ENCODE data around the gene LONP1. TPM values are rescaled to one million over a fixed set of nuclear protein-coding genes. Genes with fewer than 3 reads are reported as not detected.

The LONP1 gene
- total and polyA plus RNA-seq, 2 experiments from 2014 or later: 110 to 151 TPM

DNA sequence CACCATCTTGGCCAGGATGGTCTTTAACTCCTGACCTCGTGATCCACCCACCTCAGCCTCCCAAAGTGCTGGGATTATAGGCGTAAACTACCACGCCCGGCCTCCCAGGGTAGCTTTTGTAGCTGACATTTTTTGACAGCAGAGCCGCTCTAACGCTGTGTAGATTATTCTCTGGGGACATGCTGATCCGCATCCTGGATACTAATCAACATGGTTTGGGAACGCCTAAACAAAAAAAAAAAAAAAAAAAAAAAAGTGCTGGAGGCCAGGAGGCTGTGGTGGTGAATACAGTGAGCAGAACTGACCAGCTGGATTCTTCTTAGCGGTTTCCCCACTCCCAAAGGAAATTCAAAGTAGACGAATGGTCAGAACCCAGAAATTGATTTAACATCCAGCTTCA, 5.1 kb downstream of the LONP1 start:
- H3K27me3 ChIP-seq: no peaks in the 10 kb centered on the region
- H3K4me1 ChIP-seq (ENCODE audit: low read depth): peaks cover 6% of the 10 kb centered on the region
- peaks cover 21% of the 10 kb centered on the region for H3K36me3 ChIP-seq
- TF ChIP-seq, protein P1, sequence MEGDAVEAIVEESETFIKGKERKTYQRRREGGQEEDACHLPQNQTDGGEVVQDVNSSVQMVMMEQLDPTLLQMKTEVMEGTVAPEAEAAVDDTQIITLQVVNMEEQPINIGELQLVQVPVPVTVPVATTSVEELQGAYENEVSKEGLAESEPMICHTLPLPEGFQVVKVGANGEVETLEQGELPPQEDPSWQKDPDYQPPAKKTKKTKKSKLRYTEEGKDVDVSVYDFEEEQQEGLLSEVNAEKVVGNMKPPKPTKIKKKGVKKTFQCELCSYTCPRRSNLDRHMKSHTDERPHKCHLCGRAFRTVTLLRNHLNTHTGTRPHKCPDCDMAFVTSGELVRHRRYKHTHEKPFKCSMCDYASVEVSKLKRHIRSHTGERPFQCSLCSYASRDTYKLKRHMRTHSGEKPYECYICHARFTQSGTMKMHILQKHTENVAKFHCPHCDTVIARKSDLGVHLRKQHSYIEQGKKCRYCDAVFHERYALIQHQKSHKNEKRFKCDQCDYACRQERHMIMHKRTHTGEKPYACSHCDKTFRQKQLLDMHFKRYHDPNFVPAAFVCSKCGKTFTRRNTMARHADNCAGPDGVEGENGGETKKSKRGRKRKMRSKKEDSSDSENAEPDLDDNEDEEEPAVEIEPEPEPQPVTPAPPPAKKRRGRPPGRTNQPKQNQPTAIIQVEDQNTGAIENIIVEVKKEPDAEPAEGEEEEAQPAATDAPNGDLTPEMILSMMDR (IDR thresholded peaks at IDR 0.05; ENCODE audit: low read depth, low read length): no peak
- no peak overlapping the region for H3K27ac ChIP-seq
- no peak for DNase-seq (ENCODE audit: low read depth in 1 of 2, low spot score in 1 of 2)
- no peak overlapping the region for H3K4me3 ChIP-seq
- no peaks in the 10 kb centered on the region for H3K9me3 ChIP-seq (ENCODE audit: low read depth)

DNA sequence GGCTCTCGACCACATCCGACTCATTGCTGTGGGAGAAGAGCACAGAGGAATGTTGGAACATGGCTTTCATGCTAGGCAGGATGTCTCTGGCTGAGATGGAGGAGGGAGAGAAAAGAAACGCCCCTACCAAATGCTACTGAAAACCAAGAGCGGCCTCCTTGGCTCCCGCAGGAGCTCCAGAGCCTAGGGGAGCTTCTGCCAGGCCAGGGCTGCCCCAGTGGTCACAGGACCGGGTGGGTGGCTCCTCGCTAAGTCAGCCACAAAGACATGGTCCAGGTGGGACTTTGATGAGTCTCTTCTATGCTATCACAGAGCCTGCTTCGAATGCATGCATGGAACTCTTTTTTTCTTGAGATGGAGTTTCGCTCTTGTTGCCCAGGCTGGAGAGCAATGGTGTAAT, 6.7 kb downstream of the LONP1 start:
- Histone ChIP-seq H3K4me1 (ENCODE audit: low read depth) (peaks cover under 1% of the 10 kb centered on the region), H3K36me3 (peaks cover 21% of the 10 kb centered on the region), H3K4me3 (no peak overlapping the region), H3K27ac (no peak overlapping the region), H3K9me3 (ENCODE audit: low read depth) (no peaks in the 10 kb centered on the region), H3K27me3 (no peaks in the 10 kb centered on the region)
- no peak for DNase-seq (ENCODE audit: low read depth in 1 of 2, low spot score in 1 of 2)
- TF ChIP-seq, protein P1 (IDR thresholded peaks at IDR 0.05; ENCODE audit: low read depth, low read length): no peak

DNA sequence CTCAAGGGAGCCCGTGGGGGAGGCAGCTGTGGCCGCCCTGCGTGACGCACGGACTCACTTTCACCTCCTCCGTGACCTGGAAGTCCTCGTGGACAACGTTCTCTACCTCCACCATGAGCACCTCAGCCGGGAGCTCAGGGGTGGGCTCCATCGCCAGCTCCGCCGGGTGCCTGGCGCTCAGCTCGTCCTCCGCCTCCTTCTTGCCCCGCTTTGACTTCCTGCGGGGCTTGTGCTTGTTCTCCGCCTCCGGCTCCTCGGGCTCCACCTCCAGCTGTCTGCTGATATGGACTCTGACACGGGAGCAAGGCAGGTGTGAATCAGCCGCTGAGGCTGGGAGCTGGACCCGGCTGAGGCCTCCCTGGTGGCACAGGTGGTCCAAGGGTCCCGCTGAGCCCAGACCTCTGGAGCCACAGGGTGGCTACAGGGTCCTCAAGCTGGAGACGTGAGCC, 8.2 kb downstream of the LONP1 start:
- H3K27me3 ChIP-seq: no peaks in the 10 kb centered on the region
- no peaks in the 10 kb centered on the region for H3K4me1 ChIP-seq (ENCODE audit: low read depth)
- DNase-seq (ENCODE audit: low read depth in 1 of 2, low spot score in 1 of 2): no peak
- no peaks in the 10 kb centered on the region for H3K9me3 ChIP-seq (ENCODE audit: low read depth)
- H3K4me3 ChIP-seq: no peak overlapping the region
- peaks cover 25% of the 10 kb centered on the region for H3K36me3 ChIP-seq
- TF ChIP-seq, protein P1 (IDR thresholded peaks at IDR 0.05; ENCODE audit: low read depth, low read length): no peak
- no peak overlapping the region for H3K27ac ChIP-seq

DNA sequence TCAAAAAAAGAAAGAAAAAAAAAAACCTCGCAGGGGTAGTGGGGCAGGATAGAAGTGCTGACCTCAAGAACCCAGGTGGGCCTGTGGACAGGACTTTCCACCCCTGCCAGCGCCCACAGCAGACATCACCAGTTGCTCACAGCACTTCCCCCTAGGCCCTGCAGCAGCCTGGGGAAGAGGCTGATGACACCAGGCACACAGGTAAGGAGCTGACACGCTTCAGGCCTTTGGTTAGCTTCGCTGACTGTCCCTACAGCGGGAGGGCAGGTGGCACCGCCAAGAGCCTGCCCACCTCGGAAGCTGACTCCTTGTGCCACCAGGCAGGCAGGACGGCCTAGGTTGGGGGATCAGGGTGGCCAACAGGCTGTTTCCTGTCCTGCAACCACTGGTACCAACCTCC, 8.9 kb downstream of the LONP1 start:
- DNase-seq (ENCODE audit: low read depth in 1 of 2, low spot score in 1 of 2): no peak
- Histone ChIP-seq H3K9me3 (ENCODE audit: low read depth) (no peaks in the 10 kb centered on the region), H3K36me3 (peaks cover 31% of the 10 kb centered on the region), H3K4me3 (no peak overlapping the region), H3K27me3 (no peaks in the 10 kb centered on the region), H3K4me1 (ENCODE audit: low read depth) (no peaks in the 10 kb centered on the region), H3K27ac (no peak overlapping the region)
- TF ChIP-seq, protein P1 (IDR thresholded peaks at IDR 0.05; ENCODE audit: low read depth, low read length): no peak

DNA sequence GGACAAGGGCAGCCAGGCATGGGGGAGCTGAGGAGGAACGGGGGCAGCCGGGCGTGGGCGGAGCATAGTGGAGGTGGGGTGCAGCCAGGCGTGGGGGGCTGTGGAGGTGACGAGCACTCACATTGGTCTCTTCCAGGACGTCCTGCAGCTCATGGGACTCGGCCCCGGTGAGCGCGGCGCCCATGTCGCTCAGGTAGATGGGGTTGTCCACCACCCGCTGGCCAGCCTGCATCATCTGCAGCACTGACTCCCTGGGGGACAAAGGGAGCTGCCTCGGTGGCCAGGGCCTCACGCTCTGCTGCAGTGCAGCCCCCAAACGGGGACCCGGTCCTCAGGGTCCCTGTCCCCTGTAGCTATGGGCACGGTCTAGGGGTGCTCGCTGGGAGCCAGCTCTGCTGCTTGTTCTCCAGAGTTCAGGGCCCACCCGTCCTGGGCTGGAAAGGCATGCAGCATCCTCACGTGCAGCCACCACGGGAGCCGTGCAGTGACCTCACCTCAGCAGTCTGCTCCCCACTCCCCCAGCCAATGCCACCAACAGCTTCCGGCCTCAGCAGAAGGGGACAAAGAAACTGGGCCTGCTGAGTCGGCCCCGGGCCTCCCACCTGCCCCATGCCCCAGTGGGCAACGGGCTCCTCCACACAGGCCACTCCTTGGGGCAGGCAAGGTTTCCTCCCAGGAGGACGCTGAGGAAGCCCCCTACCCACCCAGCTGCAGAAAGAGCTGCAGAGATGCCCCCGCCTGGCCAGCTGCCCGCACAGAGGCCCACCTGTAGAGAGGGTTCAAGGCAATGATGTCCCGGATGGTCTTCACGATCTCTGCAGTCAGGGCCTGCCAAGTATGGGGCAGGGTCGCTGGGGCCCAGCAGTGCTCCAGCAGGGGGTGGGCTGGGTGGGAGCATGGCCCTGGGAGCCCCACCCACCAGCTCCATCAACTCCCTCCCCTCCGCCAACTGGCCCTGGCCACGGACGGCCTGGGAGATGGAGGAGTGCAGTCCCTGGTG, 12.1 kb downstream of the LONP1 start:
- no peaks in the 10 kb centered on the region for H3K27me3 ChIP-seq
- peaks cover 41% of the 10 kb centered on the region for H3K36me3 ChIP-seq

More for the DNA sequence above, 12.1 kb downstream of the LONP1 start:
- TF ChIP-seq, protein P1 (IDR thresholded peaks at IDR 0.05; ENCODE audit: low read depth, low read length): no peak
- Histone ChIP-seq H3K27ac (no peak overlapping the region), H3K9me3 (ENCODE audit: low read depth) (no peaks in the 10 kb centered on the region), H3K4me3 (no peak overlapping the region), H3K4me1 (ENCODE audit: low read depth) (no peaks in the 10 kb centered on the region)
- DNase-seq (ENCODE audit: low read depth in 1 of 2, low spot score in 1 of 2): no peak
